ENCODE results near the gene ACSL3. TPM values are rescaled to one million over a fixed set of nuclear protein-coding genes. Genes with fewer than 3 reads are reported as not detected.
A peak's percentile ranks its signal among the peaks of the same experiment; 100 is the strongest.

Gene ACSL3
- total RNA-seq, 1 experiment from 2014 or later = 100 TPM

GRCh38 chr2:222861411-222862105 lies 722 bp downstream of the ACSL3 start:
- ATAC-seq (no peak), DNase-seq (ENCODE audit: low spot score) (peak; percentile 18)
- H3K27ac Mint-ChIP-seq = peak overlapping the region; percentile 98
- ChIA-PET POLR2A (interaction anchor here (0.6 to 1.1 kb wide), 3 partner anchors 15 to 90 kb away, joined by 3 to 6 read pairs (median 3); no protein-coding TSS in a partner anchor), CTCF (interaction anchor here (1.2 kb wide), 1 partner anchor 64 kb away, joined by 5 read pairs; no protein-coding TSS in a partner anchor)
- no peaks in the 10 kb centered on the region for H3K27me3 Mint-ChIP-seq (ENCODE audit: low read depth)
- no peaks in the 10 kb centered on the region for H3K9me3 Mint-ChIP-seq
- peaks cover 3% of the 10 kb centered on the region; the same call in 1 of the 2 replicates for H3K36me3 Mint-ChIP-seq
- no peak overlapping the region for H3K4me3 Mint-ChIP-seq
- H3K4me1 Mint-ChIP-seq = peaks cover 8% of the 10 kb centered on the region
- TF ChIP-seq FOXK1 (CRISPR knock-in tag; IDR thresholded peaks at IDR 0.05) = no peak
- TF ChIP-seq ZNF532 (CRISPR knock-in tag; IDR thresholded peaks at IDR 0.05; ENCODE audit: borderline replicate concordance) = no peak
- no peak for TF ChIP-seq E2F1 (CRISPR knock-in tag; IDR thresholded peaks at IDR 0.05)
- TF ChIP-seq ZNF416 (CRISPR knock-in tag; IDR thresholded peaks at IDR 0.05) = no peak
- peak; percentile 49; the same call in 1 of the 2 replicates for TF ChIP-seq ZBTB43 (CRISPR knock-in tag; IDR thresholded peaks at IDR 0.05)
- TF ChIP-seq ZNF219 (CRISPR knock-in tag; IDR thresholded peaks at IDR 0.05; ENCODE audit: borderline replicate concordance) = 0 out of 2 replicates have a peak, but pooled peaks have one; percentile 10
- TF ChIP-seq ATF3 (CRISPR knock-in tag; conservative IDR thresholded peaks at IDR 0.05) = no peak
- TF ChIP-seq PRRX2 (CRISPR knock-in tag; IDR thresholded peaks at IDR 0.05) = no peak
- no peak for TF ChIP-seq E2F5 (CRISPR knock-in tag; IDR thresholded peaks at IDR 0.05)
- TF ChIP-seq ZMAT4 (CRISPR knock-in tag; IDR thresholded peaks at IDR 0.05) = no peak
- no peak for TF ChIP-seq IRF2 (CRISPR knock-in tag; IDR thresholded peaks at IDR 0.05; ENCODE audit: borderline replicate concordance, low read depth)
- TF ChIP-seq GABPB1 (CRISPR knock-in tag; IDR thresholded peaks at IDR 0.05) = no peak
- no peak for TF ChIP-seq USF1 (CRISPR knock-in tag; IDR thresholded peaks at IDR 0.05)
- TF ChIP-seq STAT6 (CRISPR knock-in tag; conservative IDR thresholded peaks at IDR 0.05; ENCODE audit: low read depth) = no peak
- no peak for TF ChIP-seq TEAD1 (CRISPR knock-in tag; IDR thresholded peaks at IDR 0.05)
- no peak for TF ChIP-seq NFATC4 (CRISPR knock-in tag; IDR thresholded peaks at IDR 0.05)
- no peak for TF ChIP-seq ZSCAN18 (CRISPR knock-in tag; IDR thresholded peaks at IDR 0.05)
- TF ChIP-seq ZNF121 (CRISPR knock-in tag; IDR thresholded peaks at IDR 0.05) = no peak
- no peak for TF ChIP-seq ZNF232 (CRISPR knock-in tag; IDR thresholded peaks at IDR 0.05)
- no peak for TF ChIP-seq IRF1 (CRISPR knock-in tag; IDR thresholded peaks at IDR 0.05)
- TF ChIP-seq CBFB (CRISPR knock-in tag; IDR thresholded peaks at IDR 0.05; ENCODE audit: low read depth) = no peak

Measured in WTC11 (cell line).